ENCODE data around the gene MRPL11.
"Not testable (repeated sequence)": the region's sequence is repeated elsewhere in the genome, so short reads cannot be mapped to it uniquely, and the experiment has no call there.

GRCh38 chr11:66431287-66431686 is 7.4 kb downstream of the MRPL11 start:
- not testable (repeated sequence) for TF ChIP-seq POLR2A, CTCF (IDR thresholded peaks at IDR 0.05)

All from Peyer's patch (tissue), 4 donors.